HG03135 (cell line): ENCODE data around the gene SESTD1.
"Not testable (repeated sequence)": the region's sequence is repeated elsewhere in the genome, so short reads cannot be mapped to it uniquely, and the experiment has no call there.

Experiments
- ATAC-seq: cut with Tn5 transposase; IDR thresholded peaks from one replicate; pipeline ENCODE4 v1.9.1; 2021; ENCODE audit warnings: mild to moderate bottlenecking, moderate library complexity; ENCODE audit not compliant: unreplicated experiment

The SESTD1 gene

DNA sequence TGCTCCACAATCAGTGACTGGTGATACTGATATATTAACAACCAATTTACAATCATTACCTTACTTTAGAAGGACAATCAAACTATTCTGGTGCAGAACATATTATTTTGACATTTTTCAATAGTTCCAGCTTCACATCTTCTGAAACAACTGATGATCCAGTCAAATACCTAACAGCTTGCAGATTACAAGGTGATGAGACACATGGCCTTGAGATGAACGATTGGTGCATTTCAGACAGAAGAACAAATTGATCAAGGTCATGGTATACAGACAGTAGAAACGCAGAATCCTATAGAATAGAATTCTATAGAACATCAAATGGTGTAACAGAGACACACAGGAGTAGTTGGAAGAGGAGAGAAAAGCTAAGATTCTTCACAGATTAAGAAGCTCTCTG is 24.8 kb downstream of the SESTD1 start:
- no peak for ATAC-seq

DNA sequence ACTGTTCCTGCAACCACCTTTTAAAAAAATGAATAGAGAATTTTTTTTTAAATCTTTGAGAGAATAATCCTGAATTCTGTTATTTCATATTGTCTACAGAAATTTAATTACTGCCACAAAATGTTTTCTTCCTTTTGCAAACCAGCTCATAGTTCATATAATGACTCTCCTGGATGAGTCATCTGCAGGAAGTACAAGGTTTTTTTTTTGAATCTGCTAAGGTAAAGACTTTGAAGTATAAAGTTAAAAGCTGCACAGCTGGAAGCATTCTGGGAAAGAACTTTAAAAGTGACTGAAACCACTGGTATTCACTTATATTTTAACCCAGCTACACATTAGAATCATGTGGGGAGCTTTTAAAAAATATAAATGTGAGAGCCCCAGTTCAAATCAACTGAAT is 25.4 kb downstream of the SESTD1 start:
- no peak for ATAC-seq

DNA sequence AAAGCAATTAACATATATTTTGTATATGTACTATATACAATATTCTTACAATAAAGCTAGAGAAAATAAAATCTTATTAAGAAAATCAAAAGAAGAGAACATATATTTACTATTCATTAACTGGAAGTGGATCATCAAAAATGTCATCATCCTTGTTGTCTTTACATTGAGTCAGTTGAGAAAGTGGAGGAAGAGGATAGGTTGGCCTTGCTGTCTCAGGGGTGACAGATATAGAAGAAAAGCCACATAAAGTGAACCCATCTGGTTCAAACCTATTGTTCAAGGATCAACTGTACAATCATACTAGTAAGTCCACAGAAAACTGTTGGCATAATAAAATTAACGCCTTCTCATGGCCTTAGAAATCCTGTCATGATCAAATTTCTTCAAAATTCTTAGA is 26.6 kb downstream of the SESTD1 start:
- ATAC-seq = no peak

GRCh38 chr2:179237209-179237946 is 27.3 kb downstream of the SESTD1 start:
- no peak for ATAC-seq

- ATAC-seq = no peak
Measured at GRCh38 chr2:179235463-179236108, 29.0 kb downstream of the SESTD1 start.

- no peak for ATAC-seq
Measured at GRCh38 chr2:179234658-179235240, 29.9 kb downstream of the SESTD1 start.

- ATAC-seq = no peak
Measured at GRCh38 chr2:179233626-179234430, 30.8 kb downstream of the SESTD1 start.

GRCh38 chr2:179233083-179233490 is 31.5 kb downstream of the SESTD1 start:
- ATAC-seq = no peak

DNA sequence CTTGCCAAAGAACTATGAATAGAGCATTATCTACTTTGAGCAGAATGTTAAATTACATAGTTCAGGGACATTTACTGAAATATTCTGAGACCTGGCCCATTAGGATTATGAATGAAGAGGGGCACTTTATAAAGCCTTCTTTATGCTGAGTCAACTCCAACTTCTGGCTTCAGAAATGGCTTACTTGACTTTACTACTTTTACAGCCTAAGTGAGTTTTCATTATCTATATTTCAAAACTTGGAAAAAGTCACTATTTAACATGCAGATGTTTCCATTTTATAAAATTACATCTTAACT is 37.7 kb downstream of the SESTD1 start:
- ATAC-seq = no peak

- ATAC-seq = no peak
Measured at GRCh38 chr2:179226203-179226960, 38.2 kb downstream of the SESTD1 start.

GRCh38 chr2:179224361-179224760 is 40.3 kb downstream of the SESTD1 start:
- ATAC-seq = no peak

DNA sequence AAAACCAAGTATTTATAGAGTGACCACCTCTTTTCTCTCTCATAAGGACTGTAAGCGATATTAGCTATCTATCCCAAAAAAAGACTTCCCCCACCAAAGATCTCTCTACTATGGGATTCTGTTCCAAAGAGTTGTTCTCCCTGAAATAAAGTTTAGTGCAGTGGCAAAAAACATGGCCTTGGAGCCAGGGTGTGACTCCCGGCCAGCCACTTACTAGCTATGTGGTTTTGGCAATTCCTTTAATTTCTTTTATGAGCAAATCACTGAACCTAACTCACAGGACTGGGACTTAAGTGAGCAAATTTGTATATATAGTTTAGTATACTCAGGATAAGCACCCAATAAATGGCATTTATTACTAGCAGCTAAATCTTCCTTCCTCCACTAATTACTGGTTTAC is 42.6 kb downstream of the SESTD1 start:
- ATAC-seq = no peak

DNA sequence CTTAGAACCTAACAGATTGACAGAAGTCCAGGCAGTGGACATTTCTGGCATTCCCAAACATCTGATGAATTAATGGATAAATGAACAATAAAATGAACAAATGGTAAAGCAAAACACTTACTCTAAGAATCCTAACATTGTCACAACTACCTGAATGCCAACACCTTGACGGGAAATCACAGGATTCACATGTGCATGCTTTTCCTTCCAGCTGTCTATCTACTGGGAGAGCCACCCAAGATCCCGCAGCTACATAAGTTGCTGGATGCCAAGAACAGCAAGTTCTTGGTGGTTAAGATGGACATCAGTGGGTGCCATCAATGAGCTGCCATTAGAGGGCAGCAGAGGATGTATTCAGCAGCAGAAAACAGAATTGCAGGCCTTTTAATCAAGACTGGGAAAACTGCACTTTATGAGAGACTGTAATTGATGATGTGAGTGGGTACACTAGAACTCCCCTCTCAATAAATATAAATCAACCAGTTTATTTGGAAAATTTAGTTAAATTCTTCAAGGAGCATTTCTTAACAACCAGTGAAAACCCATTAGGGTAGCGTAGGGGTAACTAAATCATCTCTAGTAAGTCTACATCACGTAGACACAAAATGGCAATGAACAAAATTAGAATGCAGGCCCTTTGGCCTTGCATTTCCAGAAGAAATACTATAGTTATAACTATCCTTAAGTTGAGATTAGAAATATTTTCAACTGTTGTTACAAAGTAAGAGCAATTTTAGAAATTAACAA is 45.6 kb downstream of the SESTD1 start:
- peak; percentile 87 for ATAC-seq

GRCh38 chr2:179214671-179215070 is 50.0 kb downstream of the SESTD1 start:
- not testable (repeated sequence) for ATAC-seq

GRCh38 chr2:179211355-179211754 is 53.3 kb downstream of the SESTD1 start:
- ATAC-seq = no peak

GRCh38 chr2:179208277-179208676 is 56.4 kb downstream of the SESTD1 start:
- not testable (repeated sequence) for ATAC-seq

DNA sequence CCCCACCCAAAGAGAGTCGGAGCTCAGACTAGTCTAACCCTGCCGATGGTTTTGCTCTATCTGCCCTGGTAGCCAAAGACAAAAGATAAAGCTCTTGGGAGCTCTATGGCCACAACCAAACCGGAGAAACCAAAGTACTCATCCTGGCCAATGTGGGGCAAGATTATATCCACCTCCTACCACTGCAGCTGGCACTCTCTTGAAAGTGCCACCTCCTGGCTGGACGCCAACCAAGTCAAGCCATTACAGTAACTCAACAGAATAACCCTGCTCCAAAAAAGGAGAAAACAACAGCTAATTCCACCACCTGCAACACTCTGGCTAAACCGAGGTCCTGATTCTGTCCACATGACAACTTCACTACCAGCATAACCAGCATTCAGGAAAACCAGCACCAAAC is 57.6 kb downstream of the SESTD1 start:
- ATAC-seq = no peak

GRCh38 chr2:179201869-179202268 is 62.8 kb downstream of the SESTD1 start:
- ATAC-seq = no peak

DNA sequence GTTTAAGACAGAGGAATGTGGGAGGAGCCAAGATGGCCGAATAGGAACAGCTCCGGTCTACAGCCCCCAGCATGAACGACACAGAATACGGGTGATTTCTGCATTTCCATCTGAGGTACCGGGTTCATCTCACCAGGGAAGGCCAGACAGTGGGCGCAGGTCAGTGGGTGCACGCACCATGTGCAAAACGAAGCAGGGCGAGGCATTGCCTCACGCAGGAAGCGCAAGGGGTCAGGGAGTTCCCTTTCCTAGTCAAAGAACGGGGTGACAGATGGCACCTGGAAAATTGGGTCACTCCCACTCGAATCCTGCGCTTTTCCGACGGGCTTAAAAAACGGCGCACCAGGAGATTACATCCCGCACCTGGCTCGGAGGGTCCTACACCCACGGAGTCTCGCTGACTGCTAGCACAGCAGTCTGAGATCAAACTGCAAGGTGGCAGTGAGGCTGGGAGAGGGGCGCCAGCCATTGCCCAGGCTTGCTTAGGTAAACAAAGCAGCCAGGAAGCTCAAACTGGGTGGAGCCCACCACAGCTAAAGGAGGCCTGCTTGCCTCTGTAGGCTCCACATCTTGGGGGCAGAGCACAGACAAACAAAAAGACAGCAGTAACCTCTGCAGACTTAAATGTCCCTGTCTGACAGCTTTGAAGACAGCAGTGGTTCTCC is 68.6 kb downstream of the SESTD1 start:
- ATAC-seq = not testable (repeated sequence)

DNA sequence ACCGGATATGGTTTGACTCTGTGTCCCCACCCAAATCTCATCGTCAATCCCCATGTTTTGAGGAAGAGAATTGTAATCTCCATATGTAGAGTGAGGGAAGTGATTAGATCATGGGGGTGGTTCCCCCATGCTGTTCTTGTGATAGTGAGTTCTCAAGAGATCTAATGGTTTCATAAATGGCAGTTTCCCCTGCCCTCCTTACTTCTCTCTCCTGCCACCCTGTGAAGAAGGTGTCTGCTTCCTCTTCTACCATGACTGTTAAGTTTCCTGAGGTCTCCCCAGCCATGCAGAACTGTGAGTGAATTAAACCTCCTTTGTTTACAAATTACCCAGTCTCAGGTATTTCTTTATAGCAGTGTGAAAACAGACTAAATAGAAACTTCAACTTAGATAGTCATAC is 69.5 kb downstream of the SESTD1 start:
- no peak for ATAC-seq
